H9 (cell line): ENCODE results near the gene ERCC2. TPM values are rescaled to one million over a fixed set of nuclear protein-coding genes. Genes with fewer than 3 reads are reported as not detected.

Source experiments
- DNase-seq: peaks from one replicate; pipeline ENCODE4 v3.0.0-alpha.2; 2017
- H2AFZ ChIP-seq: one replicate; pipeline ENCODE4 v1.6.1; 2013; ENCODE audit warnings: mild to moderate bottlenecking, low read length, control low read depth, moderate library complexity
- H2AK5ac ChIP-seq: 2 replicates; pipeline ENCODE4 v1.6.1; 2013; ENCODE audit warnings: low read length, control low read depth, mixed read lengths; ENCODE audit not compliant: insufficient read length
- H2BK120ac ChIP-seq: one replicate; pipeline ENCODE4 v1.6.1; 2013; ENCODE audit warnings: low read depth, mild to moderate bottlenecking, low read length, control low read depth, inconsistent platforms; ENCODE audit not compliant: poor library complexity, severe bottlenecking
- H2BK12ac ChIP-seq: 2 replicates; pipeline ENCODE4 v1.6.1; 2013; ENCODE audit warnings: low read length, control low read depth, mixed read lengths, low read depth; ENCODE audit not compliant: insufficient read length
- H2BK15ac ChIP-seq: 2 replicates; pipeline ENCODE4 v1.6.1; 2013; ENCODE audit warnings: low read depth, low read length, control low read depth
- H2BK20ac ChIP-seq: one replicate; pipeline ENCODE4 v1.6.1; 2013; ENCODE audit warnings: low read depth, mild to moderate bottlenecking, low read length, control low read depth, inconsistent platforms; ENCODE audit not compliant: poor library complexity, severe bottlenecking
- H2BK5ac ChIP-seq: 2 replicates; pipeline ENCODE4 v1.6.1; 2013; ENCODE audit warnings: low read length, control low read depth, mixed read lengths; ENCODE audit not compliant: insufficient read length
- H3K14ac ChIP-seq: 2 replicates; pipeline ENCODE4 v1.6.1; 2013; ENCODE audit warnings: low read length, control low read depth; ENCODE audit not compliant: insufficient read depth
- H3K18ac ChIP-seq: 2 replicates; pipeline ENCODE4 v1.6.1; 2013; ENCODE audit warnings: low read depth, mild to moderate bottlenecking, mixed read lengths, low read length, control low read depth; ENCODE audit not compliant: insufficient read length
- H3K23ac ChIP-seq: 2 replicates; pipeline ENCODE4 v1.6.1; 2013; ENCODE audit warnings: low read length, control low read depth, mixed read lengths, low read depth; ENCODE audit not compliant: insufficient read length
- H3K23me2 ChIP-seq: 2 replicates; pipeline ENCODE4 v1.6.1; 2013; ENCODE audit warnings: low read depth, mild to moderate bottlenecking, mixed read lengths, low read length, control low read depth; ENCODE audit not compliant: insufficient read length, poor library complexity, severe bottlenecking
- H3K27ac ChIP-seq: 2 replicates; pipeline ENCODE4 v1.5.1; 2013; ENCODE audit warnings: low read length, control low read depth, mixed read lengths, low read depth; ENCODE audit not compliant: insufficient read length
- H3K27me3 ChIP-seq: 2 replicates; pipeline ENCODE4 v1.6.1; 2013; ENCODE audit warnings: low read length, control low read depth, inconsistent platforms; ENCODE audit not compliant: insufficient read depth
- H3K4ac ChIP-seq: 2 replicates; pipeline ENCODE4 v1.6.1; 2013; ENCODE audit warnings: low read depth, mild to moderate bottlenecking, control low read depth, inconsistent platforms, low read length, moderate library complexity
- H3K4me1 ChIP-seq: 2 replicates; pipeline ENCODE4 v1.6.1; 2013; ENCODE audit warnings: low read length, control low read depth, inconsistent platforms; ENCODE audit not compliant: insufficient read depth
- H3K4me2 ChIP-seq: 2 replicates; pipeline ENCODE4 v1.6.1; 2013; ENCODE audit warnings: low read length, control low read depth, mixed read lengths; ENCODE audit not compliant: insufficient read length, insufficient read depth
- H3K56ac ChIP-seq: 2 replicates; pipeline ENCODE4 v1.6.1; 2013; ENCODE audit warnings: low read depth, mild to moderate bottlenecking, mixed read lengths, low read length, control low read depth; ENCODE audit not compliant: insufficient read length
- H3K79me1 ChIP-seq: 2 replicates; pipeline ENCODE4 v1.6.1; 2013; ENCODE audit warnings: low read depth, mild to moderate bottlenecking, moderate library complexity, low read length, control low read depth, inconsistent platforms; ENCODE audit not compliant: insufficient read depth, poor library complexity, severe bottlenecking
- H3K79me2 ChIP-seq: 2 replicates; pipeline ENCODE4 v1.6.1; 2013; ENCODE audit warnings: low read length, control low read depth, inconsistent platforms; ENCODE audit not compliant: insufficient read depth
- H3K9ac ChIP-seq: 2 replicates; pipeline ENCODE4 v1.6.1; 2013; ENCODE audit warnings: low read length, control low read depth, mixed read lengths; ENCODE audit not compliant: insufficient read length; ENCODE audit errors: extremely low read depth
- H3K9me3 ChIP-seq: one replicate; pipeline ENCODE4 v1.6.1; 2013; ENCODE audit warnings: low read depth, low read length, inconsistent platforms; ENCODE audit not compliant: control insufficient read depth
- H3T11ph ChIP-seq: one replicate; pipeline ENCODE4 v1.6.1; 2013; ENCODE audit warnings: mild to moderate bottlenecking, low read length, control low read depth, inconsistent platforms
- H4K20me1 ChIP-seq: one replicate; pipeline ENCODE4 v1.6.1; 2013; ENCODE audit not compliant: control insufficient read depth, insufficient read length, insufficient read depth
- H4K5ac ChIP-seq: 2 replicates; pipeline ENCODE4 v1.6.1; 2013; ENCODE audit warnings: low read depth, mild to moderate bottlenecking, mixed read lengths, low read length, control low read depth; ENCODE audit not compliant: insufficient read length
- H4K8ac ChIP-seq: replicated peaks from 2 replicates; pipeline ENCODE4 v1.6.1; 2013; ENCODE audit warnings: low read length, control low read depth, mixed read lengths, low read depth; ENCODE audit not compliant: insufficient read length
- H4K91ac ChIP-seq: 2 replicates; pipeline ENCODE4 v1.6.1; 2013; ENCODE audit warnings: low read depth, mild to moderate bottlenecking, moderate library complexity, mixed read lengths, low read length, control low read depth; ENCODE audit not compliant: insufficient read length
- H3K27ac Mint-ChIP-seq, 3 experiments: 2 replicates in 2 of 3; 3 replicates in 1 of 3; pipeline ENCODE4 v1.8.0; 2020 to 2021; ENCODE audit warnings: mixed read lengths in 3 of 3, mild to moderate bottlenecking in 1 of 3, moderate library complexity in 1 of 3
- H3K27me3 Mint-ChIP-seq: 2 replicates; pipeline ENCODE4 v1.8.0; 2021; ENCODE audit warnings: low read depth, mild to moderate bottlenecking, moderate library complexity, mixed read lengths
- H3K36me3 Mint-ChIP-seq, 3 experiments: 2 replicates in 2 of 3; 3 replicates in 1 of 3; pipeline ENCODE4 v1.8.0; 2020 to 2021; ENCODE audit warnings: low read depth in 3 of 3, mixed read lengths in 3 of 3; ENCODE audit not compliant: insufficient read depth in 1 of 3
- H3K4me1 Mint-ChIP-seq, 2 experiments: 2 replicates each; pipeline ENCODE4 v1.8.0; 2020; ENCODE audit warnings: mixed read lengths in 2 of 2
- H3K4me3 Mint-ChIP-seq, 2 experiments: 2 replicates in 1 of 2; 3 replicates in 1 of 2; pipeline ENCODE4 v1.8.0; 2020 to 2021; ENCODE audit warnings: mild to moderate bottlenecking in 2 of 2, mixed read lengths in 2 of 2, moderate library complexity in 1 of 2
- H3K9me3 Mint-ChIP-seq, 2 experiments: 2 replicates in 1 of 2; 3 replicates in 1 of 2; pipeline ENCODE4 v1.8.0; 2020; ENCODE audit warnings: mild to moderate bottlenecking in 2 of 2, mixed read lengths in 2 of 2, moderate library complexity in 1 of 2
- WGBS: extraction: QIAGEN DNeasy Blood & Tissue Kit; methylation state at CpG from one replicate; pipeline ENCODE4 v1.1.7; 2013; ENCODE audit warnings: missing lambda C conversion rate, low lambda C conversion rate, mixed read lengths; ENCODE audit not compliant: insufficient read length; ENCODE audit errors: extremely low coverage; 5-methylcytosine and 5-hydroxymethylcytosine counted together
- long read RNA-seq: library from polyadenylated mRNA; unstranded; transcript quantifications from one replicate; pipeline ENCODE4 v2.0.0, GENCODE V29; 2020
- total RNA-seq: library from RNA; stranded (reverse); gene quantifications from 2 replicates; pipeline ENCODE4 v1.2.1, GENCODE V29; 2021
- TF ChIP-seq, protein P1 (sequence below): fragments of 200-600 bp; sonication (generic); conservative IDR thresholded peaks from 3 replicates; pipeline ENCODE4 v1.8.0; 2021; ENCODE audit warnings: antibody characterized with exemption, mild to moderate bottlenecking

Gene ERCC2
- total RNA-seq, result 94.4 and 98.7 TPM in 2 replicates
- long read RNA-seq, full-length matches to known transcripts, result 157 of 246 reads
- long read RNA-seq, partial matches to known transcripts, result 37 of 246 reads
- long read RNA-seq, other reads (novel, unspliced or antisense), result 52 of 246 reads

DNA sequence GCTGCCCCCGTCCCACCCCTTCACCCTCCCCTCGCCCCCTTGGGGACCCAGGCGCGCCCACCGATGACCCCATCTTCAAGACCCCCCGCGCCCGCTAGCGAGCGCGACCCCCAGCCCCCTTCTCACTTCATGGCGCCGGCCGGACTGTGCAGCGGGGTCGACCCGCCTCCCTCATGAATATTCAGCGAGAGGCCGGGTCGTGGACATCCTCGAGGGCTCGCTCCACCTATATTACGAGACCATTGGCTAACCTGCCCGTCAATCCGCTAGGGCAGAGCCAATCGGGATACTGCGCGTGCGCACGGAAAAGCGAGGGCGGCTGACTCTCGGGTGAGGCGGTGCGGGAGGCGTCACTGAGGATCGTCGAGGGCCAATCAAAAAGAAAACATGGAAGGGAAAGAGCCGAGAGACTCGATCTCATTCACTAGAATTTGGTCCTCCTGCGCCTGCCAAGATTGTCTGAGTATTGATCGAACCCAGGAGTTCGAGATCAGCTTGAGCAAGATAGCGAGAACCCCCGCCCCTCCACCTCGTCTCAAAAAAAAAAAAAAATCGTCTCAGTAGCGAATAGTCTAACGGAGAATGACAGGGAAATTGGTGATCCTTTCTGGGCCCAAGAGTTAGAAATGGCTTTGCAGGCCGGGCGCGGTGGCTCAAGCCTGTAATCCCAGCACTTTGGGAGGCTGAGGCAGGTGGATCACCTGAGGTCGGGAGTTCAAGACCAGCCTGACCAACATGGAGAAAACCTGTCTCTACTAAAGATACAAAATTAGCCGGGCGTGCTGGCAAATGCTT is at the start of gene ERCC2:
TSS of gene ERCC2 (minus strand) at position 164 of the 795 bp plus-strand sequence. CDS start at position 131, 33 bp downstream.
- Histone ChIP-seq H3K9ac (peak within 1 kb of the TSS; percentile 69), H2BK120ac (no peak within 1 kb of the TSS), H2AK5ac (no peak within 1 kb of the TSS), H3K79me1 (peaks cover 3% of the 10 kb centered on the region), H3K4me2 (peak within 1 kb of the TSS; percentile 44), H3K23me2 (no peaks in the 10 kb centered on the region), H3T11ph (no peak within 1 kb of the TSS), H3K27ac (no peak within 1 kb of the TSS), H4K5ac (no peak within 1 kb of the TSS), H4K8ac (no peak within 1 kb of the TSS), H3K56ac (no peak within 1 kb of the TSS), H4K91ac (no peak within 1 kb of the TSS), H3K9me3 (no peaks in the 10 kb centered on the region), H2BK20ac (no peak within 1 kb of the TSS), H2AFZ (no peak within 1 kb of the TSS), H3K79me2 (no peaks in the 10 kb centered on the region; the same call in 1 of the 2 replicates), H2BK5ac (no peak within 1 kb of the TSS), H3K14ac (no peak within 1 kb of the TSS; the same call in 1 of the 2 replicates), H2BK12ac (no peak within 1 kb of the TSS), H3K4ac (no peak within 1 kb of the TSS), H3K23ac (no peak within 1 kb of the TSS), H3K18ac (peak within 1 kb of the TSS; percentile 72), H2BK15ac (no peak within 1 kb of the TSS), H3K27me3 (no peaks in the 10 kb centered on the region), H4K20me1 (no peaks in the 10 kb centered on the region), H3K4me1 (peaks cover 4% of the 10 kb centered on the region; the same call in 1 of the 2 replicates)
- TF ChIP-seq, protein P1, sequence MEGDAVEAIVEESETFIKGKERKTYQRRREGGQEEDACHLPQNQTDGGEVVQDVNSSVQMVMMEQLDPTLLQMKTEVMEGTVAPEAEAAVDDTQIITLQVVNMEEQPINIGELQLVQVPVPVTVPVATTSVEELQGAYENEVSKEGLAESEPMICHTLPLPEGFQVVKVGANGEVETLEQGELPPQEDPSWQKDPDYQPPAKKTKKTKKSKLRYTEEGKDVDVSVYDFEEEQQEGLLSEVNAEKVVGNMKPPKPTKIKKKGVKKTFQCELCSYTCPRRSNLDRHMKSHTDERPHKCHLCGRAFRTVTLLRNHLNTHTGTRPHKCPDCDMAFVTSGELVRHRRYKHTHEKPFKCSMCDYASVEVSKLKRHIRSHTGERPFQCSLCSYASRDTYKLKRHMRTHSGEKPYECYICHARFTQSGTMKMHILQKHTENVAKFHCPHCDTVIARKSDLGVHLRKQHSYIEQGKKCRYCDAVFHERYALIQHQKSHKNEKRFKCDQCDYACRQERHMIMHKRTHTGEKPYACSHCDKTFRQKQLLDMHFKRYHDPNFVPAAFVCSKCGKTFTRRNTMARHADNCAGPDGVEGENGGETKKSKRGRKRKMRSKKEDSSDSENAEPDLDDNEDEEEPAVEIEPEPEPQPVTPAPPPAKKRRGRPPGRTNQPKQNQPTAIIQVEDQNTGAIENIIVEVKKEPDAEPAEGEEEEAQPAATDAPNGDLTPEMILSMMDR, result no peak
- Mint-ChIP-seq H3K4me1 (peaks cover 7 to 23% of the 10 kb centered on the region in 2 experiments), H3K36me3 (peaks cover 16 to 20% (median 19%) of the 10 kb centered on the region in 3 experiments; a peak in 6 of 7 replicates), H3K9me3 (no peaks in the 10 kb centered on the region), H3K4me3 (peak within 1 kb of the TSS; percentile 79 to 88), H3K27me3 (no peaks in the 10 kb centered on the region), H3K27ac (peak within 1 kb of the TSS; percentile 98 to 99 (median 99); a peak in 6 of 7 replicates)
- peak; percentile 99 for DNase-seq
- no CpG with 5 or more reads among the region's 55 CpGs for WGBS
